ENCODE results near the gene CAMK1D. TPM values are rescaled to one million over a fixed set of nuclear protein-coding genes. Genes with fewer than 3 reads are reported as not detected.

The CAMK1D gene
- total RNA-seq, 4 donors from 2014 or later = 8.8 to 17.8 (median 13.9) TPM

DNA sequence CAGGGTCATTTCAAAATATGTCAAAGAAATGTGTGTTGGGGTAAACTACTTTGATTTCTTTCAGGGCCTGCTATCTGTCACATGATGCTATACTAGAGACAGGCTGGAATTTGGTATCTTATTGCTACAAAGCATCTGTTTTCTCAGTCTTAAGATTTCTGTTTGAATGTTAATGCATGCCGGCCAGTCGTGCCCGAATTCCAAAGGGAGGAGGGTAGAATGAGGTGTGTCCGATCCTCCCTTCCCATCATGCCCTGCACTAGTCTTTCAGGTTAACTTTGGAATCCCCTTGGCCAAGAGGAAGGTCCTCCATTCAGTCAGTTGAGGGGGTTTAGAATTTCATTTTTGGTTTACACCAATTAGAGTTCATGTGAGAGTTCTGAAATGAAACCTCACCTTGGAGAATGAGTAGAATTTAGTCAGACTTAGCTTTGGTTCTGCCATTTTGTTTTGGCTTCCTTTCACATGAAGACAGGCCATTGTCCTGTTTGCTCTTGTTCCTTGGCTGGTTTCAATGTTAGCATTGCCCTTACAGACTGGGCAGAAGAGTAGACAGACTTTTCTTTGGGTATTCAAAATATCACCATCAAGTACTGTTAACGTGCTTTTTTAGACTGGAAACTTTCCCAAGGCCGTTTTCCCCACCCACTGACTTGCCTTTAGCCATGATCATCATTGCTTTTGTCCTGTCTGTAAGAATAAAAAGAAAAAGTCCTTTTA lies 95.8 kb downstream of the CAMK1D start:
- TF ChIP-seq, protein P1, sequence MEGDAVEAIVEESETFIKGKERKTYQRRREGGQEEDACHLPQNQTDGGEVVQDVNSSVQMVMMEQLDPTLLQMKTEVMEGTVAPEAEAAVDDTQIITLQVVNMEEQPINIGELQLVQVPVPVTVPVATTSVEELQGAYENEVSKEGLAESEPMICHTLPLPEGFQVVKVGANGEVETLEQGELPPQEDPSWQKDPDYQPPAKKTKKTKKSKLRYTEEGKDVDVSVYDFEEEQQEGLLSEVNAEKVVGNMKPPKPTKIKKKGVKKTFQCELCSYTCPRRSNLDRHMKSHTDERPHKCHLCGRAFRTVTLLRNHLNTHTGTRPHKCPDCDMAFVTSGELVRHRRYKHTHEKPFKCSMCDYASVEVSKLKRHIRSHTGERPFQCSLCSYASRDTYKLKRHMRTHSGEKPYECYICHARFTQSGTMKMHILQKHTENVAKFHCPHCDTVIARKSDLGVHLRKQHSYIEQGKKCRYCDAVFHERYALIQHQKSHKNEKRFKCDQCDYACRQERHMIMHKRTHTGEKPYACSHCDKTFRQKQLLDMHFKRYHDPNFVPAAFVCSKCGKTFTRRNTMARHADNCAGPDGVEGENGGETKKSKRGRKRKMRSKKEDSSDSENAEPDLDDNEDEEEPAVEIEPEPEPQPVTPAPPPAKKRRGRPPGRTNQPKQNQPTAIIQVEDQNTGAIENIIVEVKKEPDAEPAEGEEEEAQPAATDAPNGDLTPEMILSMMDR (IDR thresholded peaks at IDR 0.05; ENCODE audit: low read depth) = no peak

DNA sequence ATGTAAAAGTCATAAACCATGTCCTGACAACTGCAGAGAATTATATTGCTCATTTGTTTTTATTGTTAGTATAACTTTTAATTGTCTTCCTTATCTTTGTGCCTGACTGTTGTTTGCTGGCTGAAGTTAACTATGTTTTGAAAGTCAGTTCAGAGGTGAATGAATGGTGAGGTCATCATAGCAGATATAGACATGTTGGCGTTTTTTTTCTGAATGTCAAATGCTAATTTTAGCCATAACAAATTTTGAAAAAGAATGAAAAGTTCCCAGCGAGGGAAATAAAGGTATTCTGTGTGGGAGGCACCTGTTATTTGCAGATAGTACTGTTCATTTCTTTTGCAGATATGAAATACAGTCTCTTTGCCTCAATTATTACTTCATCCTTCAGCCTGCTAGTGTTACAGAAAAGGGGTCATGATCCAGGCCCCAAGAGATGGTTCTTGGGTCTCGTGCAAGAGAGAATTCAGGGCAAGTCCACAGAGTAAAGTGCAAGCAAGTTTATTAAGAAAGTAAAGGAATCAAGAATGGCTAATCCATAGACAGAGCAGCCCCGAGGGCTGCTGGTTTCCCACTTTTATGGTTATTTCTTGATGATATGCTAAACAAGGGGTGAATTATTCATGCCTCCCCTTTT lies 96.5 kb downstream of the CAMK1D start:
- TF ChIP-seq, protein P1 (IDR thresholded peaks at IDR 0.05; ENCODE audit: low read depth) = no peak

DNA sequence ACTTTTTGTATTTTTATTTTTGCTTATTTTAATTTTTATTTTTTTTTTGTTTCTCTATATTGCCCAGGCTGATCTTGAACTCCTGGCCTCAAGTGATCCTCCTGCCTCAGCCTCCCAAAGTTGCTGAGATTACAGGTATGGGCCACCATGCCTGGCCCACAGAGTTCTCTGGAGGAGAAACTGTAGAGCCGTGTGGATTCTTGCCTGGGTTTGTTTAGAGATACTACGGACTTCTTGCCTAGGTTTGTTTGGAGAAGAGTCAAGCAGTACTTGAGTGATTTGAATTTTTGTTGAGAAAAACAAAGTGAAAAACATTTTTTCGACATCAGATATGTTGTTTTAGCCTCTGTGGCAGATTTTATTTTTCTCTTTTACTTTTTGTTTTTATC lies 99.0 kb downstream of the CAMK1D start:
- TF ChIP-seq, protein P1 (IDR thresholded peaks at IDR 0.05; ENCODE audit: low read depth) = no peak

DNA sequence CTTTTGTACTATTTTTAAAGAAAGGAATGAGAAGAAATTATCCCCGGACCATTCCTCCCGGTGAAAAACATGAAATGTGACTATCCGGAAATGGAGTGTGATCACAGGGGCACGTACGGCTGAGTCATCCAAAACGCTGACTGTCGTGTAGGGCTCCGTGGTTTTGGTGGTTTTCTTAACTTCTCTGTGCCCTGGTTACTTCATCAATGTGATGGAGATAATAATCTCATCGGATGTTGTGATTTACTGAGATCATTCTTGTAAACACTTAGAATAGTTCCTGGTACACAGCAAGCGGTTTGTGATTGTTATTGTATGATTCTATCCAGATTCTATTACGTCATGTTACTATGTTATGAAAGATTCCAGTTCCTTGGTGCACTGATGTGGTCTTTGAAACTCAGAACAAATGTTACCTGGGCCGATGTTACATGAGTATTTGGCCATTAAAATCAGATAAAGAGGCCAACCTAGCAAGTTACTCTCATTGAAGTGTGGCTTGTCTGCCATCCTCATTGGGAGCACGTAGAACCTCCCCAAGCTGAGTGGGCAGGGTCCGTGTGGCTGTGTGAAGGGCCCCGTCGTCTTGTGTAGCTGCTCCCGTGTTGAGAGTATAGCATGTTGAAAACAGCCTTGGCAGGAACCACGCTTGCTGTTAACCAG lies 99.5 kb downstream of the CAMK1D start:
- TF ChIP-seq, protein P1 (IDR thresholded peaks at IDR 0.05; ENCODE audit: low read depth) = no peak

DNA sequence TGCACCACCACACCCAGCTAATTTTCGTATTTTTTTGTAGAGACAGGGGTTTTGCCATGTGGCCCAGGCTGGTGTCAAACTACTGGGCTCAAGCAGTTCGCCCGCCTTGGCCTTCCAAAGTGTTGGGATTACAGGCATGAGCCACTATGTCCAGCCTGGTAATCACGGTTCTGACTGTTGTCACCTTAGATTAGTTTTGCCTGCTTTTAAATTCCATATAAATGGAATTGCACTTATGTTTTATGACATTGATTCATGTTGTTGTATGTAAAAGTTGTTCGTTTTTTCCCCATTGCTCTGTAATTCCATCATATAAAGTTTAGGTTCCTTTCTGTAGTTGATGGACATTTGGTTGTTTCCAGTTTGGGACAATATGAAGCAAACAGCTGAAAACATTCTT lies 106.0 kb downstream of the CAMK1D start:
- TF ChIP-seq, protein P1 (IDR thresholded peaks at IDR 0.05; ENCODE audit: low read depth) = no peak

DNA sequence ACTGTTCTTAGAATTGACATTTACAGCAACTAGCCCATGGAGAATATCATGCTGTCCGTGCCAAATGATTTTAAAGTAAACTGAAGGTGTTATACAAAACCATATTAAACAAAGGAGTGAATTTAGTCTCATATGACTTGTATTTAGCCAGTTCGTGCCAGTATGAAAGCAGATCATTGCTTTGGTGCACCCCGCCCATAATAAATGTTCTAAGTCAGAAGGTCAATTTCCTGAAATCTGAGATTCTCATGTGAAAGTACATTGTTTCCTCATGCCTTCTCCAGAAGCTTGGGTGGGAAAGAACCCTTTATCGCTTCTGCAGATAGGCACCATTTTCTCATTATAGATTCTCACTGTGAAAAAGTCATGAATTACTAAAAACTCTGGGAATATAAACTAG lies 106.4 kb downstream of the CAMK1D start:
- TF ChIP-seq, protein P1 (IDR thresholded peaks at IDR 0.05; ENCODE audit: low read depth) = no peak

DNA sequence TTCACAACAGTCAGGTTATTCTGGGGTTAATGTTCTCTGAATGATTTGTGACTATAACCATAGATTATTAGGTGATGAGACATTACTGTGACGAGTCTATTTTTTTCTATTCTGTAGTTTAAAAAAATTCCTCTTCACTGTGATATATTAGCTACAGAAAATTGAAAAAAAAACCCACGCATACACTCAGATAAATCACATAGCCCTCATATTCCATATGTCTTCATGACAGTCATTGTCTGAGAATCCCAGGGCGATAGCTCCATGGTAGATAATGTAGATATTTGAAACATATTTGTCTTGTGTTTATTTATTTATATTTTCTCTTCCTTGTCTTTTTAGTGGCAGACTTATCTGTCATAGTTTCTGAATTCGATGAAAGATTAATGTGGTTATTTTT lies 110.0 kb downstream of the CAMK1D start:
- TF ChIP-seq, protein P1 (IDR thresholded peaks at IDR 0.05; ENCODE audit: low read depth) = no peak
